Stimulated activated CD8-positive, alpha-beta memory T cell treated with anti-CD3 and anti-CD28 coated beads, Interleukin-12 subunit alpha, Interleukin-12 subunit beta, amount 100 ng/mL, for 24 hours (primary cell): ENCODE results near the gene EVA1A.

Source experiments
- DNase-seq: peaks from one replicate; pipeline ENCODE4 v3.0.0-alpha.2; 2020; ENCODE audit errors: extremely low read depth

Gene EVA1A

DNA sequence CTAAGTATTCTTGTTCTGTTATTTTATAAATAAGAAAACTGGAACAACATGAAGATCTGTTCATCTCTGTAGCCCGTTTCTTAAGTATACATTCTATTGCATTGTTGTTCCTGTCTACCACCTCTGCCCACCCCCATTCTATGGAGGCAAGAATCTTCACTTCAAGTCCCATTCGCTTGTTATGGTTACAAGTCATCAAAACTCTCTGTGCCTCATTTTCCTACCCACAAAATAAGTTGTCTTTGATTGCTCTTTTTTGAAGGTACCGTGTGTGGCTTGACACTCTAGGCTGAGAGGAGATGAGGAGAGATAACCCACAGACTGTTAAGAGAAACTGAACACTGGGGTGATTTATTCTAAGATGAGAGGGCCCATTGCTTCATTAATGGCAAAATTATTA is 2.9 kb upstream of the EVA1A start:
- no peak for DNase-seq

DNA sequence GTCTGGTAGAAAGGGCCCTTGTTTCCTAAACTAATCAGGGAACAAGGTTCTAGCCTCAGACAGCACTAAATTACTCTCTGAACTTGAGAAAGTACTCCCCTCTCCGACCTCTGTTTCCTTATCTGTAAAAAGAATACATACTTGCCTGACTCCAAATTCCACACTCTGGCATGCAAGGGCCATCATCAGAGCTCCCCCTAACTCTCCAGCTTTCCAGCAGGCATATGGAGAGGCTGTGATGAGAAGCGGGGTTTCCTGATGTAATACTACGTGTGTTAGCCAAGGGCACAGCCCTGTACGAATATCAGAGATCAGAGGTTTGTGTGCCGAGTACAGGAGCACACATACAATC is 1.8 kb upstream of the EVA1A start:
- DNase-seq = no peak

- no peak for DNase-seq
These were observed 1.1 kb upstream of the EVA1A start for GRCh38 chr2:75561566-75562512.

DNA sequence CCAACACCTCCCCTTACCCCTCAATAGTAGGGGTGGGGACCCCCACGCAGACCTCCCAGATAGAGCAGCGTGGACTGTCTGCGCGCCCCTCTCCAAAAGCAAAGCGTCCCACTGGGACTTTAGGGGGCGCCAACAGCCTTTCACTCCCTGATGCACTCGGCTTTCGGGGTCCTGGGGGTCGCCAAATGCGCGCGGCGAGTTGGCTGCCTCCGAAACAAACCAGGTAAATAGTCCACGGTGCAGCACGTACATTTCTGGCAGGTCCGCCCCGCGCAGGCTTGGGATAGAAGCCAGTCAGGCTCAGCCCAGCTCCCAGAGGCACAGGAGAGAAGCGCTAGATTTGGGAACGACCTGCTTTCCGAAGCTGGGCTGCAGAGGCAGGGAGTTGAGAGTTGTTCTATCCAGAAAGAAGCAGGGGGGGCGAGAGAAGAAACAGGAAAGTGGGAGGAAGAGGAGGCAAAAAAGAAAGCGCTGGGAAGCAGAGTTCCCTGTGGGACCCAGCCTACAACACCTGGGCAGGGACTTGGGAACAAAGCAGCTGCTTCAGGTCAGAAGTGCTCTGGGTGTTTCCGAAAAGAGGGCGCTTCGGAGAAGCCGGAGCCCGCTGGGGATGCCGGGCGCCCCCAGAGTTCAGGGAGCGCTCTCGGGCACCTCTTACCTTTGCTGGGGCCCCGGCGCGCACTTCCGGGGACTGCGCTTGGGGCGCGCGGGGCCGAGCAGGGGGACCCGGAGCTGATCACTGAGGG is 544 bp downstream of the EVA1A start:
- DNase-seq = no peak

- no peak for DNase-seq
These were observed 1.1 kb downstream of the EVA1A start for GRCh38 chr2:75559680-75560021.

- DNase-seq = no peak
These were observed 1.7 kb downstream of the EVA1A start for GRCh38 chr2:75558786-75559679.

GRCh38 chr2:75558136-75558535 is 2.6 kb downstream of the EVA1A start:
- DNase-seq = no peak

DNA sequence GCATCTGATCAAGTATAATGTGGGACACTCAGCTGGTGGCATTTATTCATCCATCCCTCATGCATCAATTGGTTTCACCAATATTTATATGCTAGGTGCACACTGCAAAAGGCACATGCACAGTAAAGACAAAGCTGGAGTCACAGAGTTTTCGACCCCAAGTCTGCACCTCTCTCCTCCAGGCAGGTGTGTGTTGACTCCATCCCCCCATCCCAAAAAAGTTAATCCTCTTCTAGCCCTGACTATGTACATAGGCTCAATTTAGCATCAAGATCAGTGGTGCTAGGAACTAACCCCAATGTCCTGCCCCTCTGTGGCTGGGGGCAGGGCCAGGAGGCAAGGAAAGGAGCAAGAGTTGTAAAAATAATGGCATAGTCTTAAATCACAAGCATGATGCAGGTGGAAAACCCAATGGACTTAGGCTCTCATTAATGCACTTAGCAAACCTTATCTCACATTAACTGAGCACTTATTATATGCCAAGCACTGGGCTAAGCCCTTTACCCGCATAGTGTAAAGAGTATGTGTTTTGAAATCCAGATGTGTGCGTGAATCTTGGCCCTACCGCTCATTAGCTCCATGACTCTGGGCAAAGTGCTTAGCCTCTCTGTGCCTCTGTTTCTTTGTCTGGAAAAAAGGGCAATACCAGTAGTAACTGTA is 3.1 kb downstream of the EVA1A start:
- DNase-seq = no peak

- DNase-seq = no peak
These were observed 3.9 kb downstream of the EVA1A start for GRCh38 chr2:75556679-75557366.

GRCh38 chr2:75555701-75556100 is 5.0 kb downstream of the EVA1A start:
- DNase-seq = no peak

- no peak for DNase-seq
These were observed 6.7 kb downstream of the EVA1A start for GRCh38 chr2:75553935-75554531.

GRCh38 chr2:75552222-75552621 is 8.5 kb downstream of the EVA1A start:
- no peak for DNase-seq

GRCh38 chr2:75551434-75551833 is 9.3 kb downstream of the EVA1A start:
- no peak for DNase-seq

DNA sequence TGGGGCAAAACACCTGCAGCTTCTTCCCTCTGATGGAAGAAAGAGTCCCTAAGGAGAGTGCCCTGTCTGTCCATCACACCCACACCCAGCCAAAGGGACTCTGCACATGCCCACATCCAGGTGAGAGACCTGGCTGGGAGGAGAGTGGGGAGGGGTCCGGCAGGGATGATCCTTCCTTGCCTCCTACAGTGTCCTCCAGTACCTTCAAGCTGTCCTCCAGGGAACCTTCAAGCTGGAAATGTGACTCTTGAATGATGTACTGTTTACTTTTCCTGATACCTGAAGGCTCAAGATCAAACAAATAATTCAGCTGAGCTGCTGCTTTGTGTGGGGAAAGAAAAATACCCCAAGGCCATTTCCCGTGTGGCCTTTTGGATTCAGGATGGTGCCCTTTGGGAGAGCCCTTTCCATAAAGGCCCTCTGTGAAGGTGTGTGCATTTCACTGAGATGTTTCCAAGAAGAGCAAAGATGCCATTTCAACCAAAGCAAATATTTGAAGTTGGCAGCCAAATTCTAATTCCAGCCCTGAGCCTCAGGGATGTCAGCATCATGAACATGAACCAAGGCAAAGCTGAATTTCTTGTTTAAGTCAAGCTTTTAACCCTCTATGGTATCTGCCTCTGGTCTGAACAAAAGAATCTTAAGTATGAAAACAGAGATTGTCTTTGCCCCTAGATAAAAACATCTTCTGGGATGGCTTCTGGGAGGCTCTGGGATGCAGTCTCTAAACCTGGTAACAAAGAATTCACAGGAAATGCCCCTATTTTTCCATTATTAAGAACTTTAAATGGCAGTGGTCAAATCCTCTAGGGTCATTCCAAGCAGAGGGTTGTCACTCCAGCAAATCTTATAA is 11.1 kb downstream of the EVA1A start:
- DNase-seq = no peak

- no peak for DNase-seq
These were observed 12.6 kb downstream of the EVA1A start for GRCh38 chr2:75548036-75548573.

DNA sequence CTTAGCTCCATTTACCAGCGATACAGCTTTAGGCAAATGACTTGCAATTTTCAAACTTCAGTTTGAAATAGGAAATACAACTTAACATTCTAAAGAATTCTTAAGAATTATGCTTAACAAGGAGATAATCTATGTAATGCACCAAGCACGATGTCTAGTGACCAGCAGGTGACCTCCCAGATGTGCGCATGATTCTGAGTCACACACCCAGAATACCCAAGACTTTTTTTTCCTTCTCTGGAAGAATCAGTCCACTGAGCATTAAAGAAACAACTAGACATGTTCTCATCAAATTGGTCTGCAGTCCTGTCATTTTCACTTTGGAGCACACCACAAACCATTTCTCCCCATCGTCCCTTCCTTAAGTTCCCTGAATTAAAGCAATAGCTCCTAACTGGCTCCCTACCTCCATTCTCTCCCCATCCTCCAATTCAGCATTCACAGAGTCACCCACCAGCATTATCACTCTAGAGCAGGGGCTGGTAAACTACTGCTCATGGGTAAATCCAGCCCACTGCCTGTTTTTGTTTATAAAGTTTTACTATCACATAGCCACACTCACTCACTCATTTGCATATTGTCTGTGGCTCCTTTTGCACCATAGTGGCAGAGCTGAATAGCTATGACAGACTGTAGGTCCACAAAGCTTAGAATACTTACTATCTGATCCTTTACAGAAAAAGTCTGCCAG is 13.2 kb downstream of the EVA1A start:
- no peak for DNase-seq

DNA sequence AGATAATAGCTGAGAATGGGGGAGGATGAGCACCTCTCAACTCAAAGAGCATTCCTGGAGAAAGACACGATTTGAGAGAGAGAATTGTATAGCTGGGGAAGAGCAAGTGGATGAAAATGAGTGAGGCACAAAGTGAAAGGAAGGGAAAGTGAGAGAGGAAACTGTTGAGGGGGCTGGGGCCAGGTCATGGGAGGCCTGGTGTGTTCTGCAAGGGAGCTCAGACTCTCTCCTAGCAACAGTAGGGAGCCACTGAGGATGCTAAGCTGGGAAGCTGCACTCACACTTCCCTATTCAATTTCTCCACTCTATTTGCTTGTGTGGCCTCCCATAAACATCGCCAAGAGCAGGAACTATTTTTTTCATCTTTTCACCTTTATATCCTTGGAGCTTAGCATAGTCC is 14.8 kb downstream of the EVA1A start:
- DNase-seq = no peak

GRCh38 chr2:75545387-75545786 is 15.4 kb downstream of the EVA1A start:
- DNase-seq = no peak

DNA sequence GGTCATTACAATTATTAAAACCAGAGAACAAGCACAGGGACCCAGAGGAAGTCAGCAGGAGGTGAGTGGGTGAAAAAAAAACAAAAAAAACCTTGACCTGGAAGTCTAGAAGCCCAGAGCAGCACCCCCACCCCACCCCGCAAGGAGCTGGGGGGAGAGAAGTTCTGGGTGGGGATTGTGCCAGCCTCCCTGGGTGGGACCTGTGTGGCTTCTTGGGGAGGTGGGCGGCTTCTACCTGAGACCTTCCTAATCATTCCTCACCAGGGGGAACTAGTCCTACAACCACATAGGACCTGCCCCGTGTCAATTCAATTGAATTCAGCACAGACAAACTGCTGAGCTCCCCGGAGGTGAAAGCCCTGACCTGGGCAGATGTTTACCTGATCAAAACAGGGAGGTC is 17.3 kb downstream of the EVA1A start:
- DNase-seq = no peak
